Inflammatory macrophage treated with lipopolysaccharide for 1 hour (primary cell): ENCODE measurements around the gene UPF3A.
"Not testable (repeated sequence)": the region's sequence is repeated elsewhere in the genome, so short reads cannot be mapped to it uniquely, and the experiment has no call there.

Experiments used
- DNase-seq, 2 donors: peaks; one replicate each; pipeline ENCODE4 v3.0.0-alpha.2; 2020 to 2022

UPF3A gene, protein sequence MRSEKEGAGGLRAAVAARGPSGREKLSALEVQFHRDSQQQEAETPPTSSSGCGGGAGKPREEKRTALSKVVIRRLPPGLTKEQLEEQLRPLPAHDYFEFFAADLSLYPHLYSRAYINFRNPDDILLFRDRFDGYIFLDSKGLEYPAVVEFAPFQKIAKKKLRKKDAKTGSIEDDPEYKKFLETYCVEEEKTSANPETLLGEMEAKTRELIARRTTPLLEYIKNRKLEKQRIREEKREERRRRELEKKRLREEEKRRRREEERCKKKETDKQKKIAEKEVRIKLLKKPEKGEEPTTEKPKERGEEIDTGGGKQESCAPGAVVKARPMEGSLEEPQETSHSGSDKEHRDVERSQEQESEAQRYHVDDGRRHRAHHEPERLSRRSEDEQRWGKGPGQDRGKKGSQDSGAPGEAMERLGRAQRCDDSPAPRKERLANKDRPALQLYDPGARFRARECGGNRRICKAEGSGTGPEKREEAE

DNA sequence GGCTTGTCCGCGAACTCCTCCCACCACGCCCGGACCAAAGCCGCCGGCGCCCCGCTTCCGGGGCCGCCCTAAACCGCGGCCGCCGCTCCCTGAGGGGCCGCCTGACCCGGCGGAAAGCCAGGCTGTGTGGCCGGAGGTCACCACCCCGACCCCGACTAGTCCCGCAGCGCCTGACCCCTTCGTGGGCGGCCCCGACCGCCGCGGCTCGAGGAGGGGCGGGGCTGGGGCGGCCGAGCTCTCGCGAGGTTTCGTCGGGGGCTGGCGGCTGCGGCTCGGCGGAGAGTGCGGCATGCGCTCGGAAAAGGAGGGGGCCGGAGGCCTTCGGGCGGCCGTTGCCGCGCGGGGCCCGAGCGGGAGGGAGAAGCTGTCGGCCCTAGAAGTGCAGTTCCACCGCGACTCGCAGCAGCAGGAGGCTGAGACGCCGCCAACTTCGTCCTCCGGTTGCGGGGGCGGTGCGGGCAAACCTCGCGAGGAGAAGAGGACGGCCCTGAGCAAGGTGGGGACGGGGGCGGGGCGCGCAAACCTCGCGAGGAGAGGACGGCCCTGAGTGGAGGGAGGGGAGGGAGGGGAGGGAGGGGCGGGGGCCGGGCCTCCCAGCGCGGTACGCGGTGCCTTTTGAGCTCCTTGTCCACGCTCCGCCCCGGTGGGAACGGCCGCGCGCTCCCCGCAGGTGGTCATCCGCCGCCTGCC lies at the start of gene UPF3A:
UPF3A (plus strand) TSS at position 251 of the 690 bp plus-strand sequence; CDS start at position 290, 39 bp downstream.
- peak; percentile 90 to 92 for DNase-seq

DNA sequence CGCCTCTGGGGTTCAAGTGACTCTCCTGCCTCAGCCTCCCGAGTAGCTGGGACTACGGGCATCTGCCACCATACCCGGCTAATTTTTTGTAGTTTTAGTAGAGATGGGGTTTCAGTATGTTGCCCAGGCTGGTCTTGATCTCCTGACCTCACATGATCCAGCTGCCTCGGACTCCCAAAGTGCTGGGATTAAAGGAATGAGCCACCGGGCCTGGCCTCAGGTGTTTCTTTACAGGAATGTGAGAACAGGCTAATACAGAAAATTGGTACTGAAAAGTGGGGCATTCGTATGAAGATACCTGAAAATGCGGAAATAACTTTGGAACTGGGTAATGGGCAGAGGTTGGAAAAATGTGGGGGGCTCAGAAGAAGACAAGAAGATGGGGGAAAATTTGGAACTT lies 49.5 kb upstream of the UPF3A start:
- no peak for DNase-seq

DNA sequence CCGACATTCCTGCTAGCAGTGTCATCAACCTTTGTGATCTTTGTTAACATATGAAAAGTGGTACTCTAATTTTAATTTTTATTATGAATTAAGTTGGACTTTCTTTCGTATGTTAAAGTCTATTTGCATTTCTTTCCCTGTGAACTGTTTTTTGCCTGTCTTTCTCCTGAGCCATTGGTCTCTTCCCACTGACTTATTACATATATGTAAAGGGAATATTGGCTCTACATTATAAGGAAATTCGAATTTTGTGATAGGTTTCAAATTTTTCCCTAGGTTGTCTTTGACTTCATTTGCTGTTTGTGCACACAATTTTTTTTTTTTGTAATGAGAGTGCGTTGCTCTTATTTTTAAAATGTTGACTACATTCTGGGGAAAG lies 47.1 kb upstream of the UPF3A start:
- no peak for DNase-seq

DNA sequence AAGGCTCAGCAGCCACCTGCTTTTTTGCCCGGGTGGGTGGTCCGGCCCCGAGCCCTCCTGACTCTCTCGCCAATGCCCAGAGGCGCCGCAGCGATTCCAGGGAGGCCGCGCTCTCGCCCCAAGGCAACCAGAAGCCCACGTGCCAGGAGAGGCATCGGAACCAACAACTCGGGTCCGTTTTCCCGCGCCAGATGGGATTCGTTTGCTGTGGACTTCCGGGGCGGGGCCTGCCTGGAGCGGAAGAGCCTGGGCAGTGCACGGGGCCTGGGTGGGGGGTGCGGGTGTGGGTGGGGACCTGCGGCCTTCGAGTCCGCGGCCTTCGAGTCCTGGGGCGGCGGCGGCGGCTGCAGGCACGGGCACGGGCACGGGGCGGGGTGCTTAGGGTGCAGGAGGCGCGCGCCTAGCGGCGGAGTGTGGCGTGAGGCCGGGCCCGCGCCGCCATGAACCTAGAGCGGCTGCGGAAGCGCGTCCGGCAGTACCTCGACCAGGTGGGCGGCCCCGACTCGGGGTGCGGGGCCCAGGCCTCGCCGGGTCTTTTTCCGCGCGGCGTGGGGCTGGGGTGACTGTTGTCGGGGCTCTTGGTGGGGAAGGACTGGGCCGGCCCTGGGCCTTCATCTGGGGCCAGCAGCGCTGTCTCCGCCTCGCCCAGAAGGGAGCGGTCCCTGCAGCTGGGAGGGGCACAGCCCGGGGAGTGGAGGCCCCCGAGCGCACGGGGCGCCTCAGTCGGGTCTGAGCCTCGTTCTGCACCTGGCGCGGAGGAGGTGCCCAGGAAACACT lies 46.6 kb upstream of the UPF3A start, which contains the start of gene CDC16:
CDC16 (plus strand) TSS at position 253 of the 777 bp plus-strand sequence; CDS start at position 441, 188 bp downstream.
- DNase-seq: peak; percentile 87 to 91

DNA sequence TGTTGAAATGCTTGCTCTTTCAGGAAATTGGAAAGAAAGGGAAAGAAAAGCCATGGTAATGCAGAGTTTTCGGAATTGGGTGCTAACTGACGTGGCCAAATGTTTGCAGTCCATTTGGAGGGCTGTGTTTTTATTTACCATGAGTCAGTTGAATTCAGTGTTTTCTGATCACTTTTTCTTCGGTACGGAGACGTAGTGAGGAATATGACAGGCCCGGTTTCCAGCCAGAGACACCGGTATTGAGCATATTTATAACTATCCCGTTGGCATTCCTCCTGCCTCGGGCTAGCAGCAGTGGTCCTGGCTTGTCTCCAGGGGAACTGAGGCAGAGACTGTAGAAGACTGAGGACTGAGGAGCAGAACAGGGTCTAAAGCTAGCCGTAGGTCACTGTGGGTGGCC lies 45.7 kb upstream of the UPF3A start:
- no peak for DNase-seq

DNA sequence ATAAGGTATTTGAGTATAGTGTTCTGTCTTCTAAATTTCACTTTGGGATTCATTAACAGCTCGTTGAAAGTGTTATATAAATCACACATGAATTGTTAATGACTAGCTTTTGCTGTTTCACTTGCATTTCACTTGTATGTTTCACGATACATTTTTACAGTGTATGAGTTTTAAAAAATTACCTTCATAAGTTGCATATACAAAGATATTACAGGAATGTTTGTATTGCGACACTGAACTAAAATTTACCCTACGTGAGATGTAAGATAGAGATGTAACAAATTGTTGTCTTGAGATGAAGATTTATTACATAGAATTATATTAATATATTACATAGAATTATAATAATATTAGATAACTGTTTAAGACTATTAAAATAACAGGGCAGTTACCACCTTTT lies 45.2 kb upstream of the UPF3A start:
- DNase-seq: no peak

DNA sequence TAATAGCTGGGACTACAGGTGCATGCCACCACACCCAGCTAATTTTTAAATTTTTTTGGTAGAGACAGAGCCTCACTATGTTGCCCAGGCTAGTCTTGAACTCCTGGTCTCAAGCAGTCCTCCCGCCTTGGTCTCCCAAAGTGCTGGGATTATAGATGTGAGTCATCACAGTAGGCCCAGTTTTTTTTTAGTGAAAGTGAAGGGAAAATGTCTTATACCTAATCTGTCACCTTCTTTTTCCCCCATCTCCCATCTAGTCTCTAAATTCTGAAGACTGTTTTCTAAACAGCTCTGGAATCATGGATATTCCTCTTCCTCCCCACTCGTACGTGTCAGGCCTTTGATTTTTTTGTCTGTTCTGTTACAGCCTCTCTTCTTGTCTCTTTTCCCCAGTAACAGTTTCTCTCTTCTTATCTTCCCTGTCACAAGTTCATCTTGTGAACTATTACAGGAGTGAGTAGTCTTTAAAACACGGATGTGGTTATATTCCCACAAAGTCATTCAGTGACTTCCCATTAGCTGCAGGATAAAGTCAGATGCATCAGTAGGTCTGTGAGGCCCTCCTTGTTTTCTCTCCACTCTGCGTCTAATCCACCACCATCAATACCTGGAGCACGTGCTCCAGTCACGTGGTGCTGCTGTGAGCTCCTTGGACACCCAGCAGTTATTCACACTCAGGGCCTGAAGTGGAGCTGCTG lies 43.8 kb upstream of the UPF3A start:
- DNase-seq: no peak

DNA sequence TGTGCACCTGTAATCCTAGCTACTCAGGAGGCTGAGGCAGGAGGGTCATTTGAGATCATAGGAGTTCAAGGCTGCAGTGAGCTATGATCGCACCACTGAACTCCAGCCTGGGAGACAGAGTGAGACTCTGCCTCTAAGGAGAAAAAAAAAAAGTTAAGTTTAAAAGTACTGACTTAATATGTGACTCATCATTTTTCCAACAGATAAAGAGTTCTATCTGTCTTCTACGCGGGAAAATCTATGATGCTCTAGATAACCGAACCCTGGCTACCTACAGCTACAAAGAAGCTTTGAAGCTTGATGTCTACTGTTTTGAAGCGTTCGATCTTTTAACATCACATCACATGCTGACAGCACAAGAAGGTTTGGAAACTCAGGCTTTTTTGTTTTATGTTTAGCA lies 39.5 kb upstream of the UPF3A start:
- no peak for DNase-seq

DNA sequence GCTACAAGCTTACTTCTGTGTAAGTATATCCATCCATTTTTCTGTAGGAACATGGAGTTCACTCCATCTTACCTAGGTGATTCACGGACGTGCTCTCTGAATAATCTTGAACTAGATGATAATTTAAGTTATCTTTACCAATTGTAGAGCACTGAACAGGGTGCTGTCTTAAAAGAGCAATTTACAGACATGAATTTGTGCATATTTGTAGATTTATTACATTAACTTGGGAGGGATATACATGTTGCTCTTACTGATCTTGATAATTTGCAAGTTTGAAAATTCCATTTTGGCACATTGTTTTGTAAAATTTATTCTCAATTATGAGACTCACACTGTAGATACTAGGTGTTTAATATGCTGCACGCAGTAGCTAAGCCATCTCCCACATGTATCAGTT lies 37.4 kb upstream of the UPF3A start:
- DNase-seq: no peak

DNA sequence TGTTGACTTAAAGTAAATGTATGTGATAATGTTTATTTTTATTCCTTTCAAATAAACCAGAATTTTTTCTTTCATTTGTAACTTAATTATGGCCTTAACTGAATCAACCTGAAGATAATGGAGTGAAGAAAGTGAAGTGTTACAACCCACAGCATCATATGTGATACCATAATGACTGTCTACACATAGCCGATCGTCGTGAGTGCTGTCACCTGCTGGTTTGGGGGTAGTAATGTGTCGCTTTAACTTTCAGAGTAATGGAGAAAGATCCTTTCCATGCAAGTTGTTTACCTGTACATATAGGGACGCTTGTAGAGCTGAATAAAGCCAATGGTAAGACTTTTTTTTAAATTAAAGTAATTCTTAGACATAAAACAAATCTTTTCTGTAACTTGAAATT lies 36.8 kb upstream of the UPF3A start:
- DNase-seq: no peak

DNA sequence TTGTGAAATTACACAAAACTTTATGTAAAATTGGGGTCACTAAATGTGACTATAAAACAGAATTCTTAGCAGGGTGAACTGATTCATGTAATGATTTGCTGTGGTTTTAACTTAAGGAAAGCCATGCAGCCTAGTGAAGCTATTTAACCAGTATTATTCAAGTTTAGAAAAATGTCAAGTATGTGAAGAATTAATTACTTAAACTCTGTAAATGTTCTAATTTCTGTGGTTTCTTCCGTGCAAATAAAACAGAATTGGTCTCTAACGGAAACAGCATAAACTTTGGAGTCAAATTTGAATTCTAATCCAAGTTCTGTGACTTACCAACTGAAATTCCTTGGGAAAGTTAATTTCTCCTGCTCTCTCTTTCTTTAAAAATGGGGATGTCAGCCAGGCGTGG lies 33.4 kb upstream of the UPF3A start:
- DNase-seq: no peak

DNA sequence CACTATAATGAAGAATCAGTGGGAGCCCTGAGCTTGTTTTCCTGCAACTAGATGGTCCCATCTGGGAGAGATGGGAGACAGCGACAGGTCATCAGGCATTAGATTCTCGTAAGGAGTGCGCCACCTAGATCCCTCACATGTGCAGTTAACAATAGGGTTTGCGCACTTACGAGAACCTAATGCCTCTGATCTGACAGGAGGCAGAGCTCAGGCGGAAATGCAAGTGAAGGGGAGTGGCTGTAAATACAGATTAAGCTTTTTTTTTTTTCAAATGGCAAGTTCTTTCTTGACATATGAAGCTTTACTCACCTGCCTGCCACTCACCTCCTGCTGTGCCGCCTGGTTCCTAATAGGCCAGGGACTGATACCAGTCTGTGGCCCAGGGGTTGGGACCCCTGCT lies 32.3 kb upstream of the UPF3A start:
- DNase-seq: no peak

DNA sequence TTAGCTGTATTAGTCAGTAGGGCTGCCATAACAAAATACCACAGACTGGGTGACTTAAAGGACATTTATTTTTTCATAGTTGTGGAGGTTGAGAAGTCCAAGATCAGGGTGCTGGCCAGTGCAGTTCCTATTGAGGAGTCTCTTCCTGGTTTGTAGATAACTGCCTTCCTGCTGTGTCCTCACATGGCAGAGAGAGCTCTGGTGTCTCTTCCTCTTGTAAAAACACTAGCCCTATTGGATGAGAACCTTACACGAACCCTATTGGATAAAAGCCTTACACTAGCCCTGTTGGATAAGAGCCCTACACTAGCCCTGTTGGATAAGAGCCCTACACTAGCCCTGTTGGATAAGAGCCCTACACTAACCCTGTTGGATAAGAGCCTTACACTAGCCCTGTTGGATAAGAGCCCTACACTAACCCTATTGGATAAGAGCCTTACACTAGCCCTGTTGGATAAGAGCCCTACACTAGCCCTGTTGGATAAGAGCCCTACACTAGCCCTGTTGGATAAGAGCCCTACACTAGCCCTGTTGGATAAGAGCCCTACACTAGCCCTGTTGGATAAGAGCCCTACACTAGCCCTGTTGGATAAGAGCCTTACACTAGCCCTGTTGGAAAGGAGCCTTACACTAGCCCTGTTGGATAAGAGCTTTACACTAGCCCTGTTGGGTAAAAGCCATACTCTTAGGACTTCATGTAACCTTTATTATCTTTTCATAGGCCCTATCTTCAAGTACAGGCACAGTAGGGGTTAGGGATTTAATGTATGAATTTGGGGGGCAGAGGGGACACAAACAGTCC lies 29.6 kb upstream of the UPF3A start:
- DNase-seq: not testable (repeated sequence)

DNA sequence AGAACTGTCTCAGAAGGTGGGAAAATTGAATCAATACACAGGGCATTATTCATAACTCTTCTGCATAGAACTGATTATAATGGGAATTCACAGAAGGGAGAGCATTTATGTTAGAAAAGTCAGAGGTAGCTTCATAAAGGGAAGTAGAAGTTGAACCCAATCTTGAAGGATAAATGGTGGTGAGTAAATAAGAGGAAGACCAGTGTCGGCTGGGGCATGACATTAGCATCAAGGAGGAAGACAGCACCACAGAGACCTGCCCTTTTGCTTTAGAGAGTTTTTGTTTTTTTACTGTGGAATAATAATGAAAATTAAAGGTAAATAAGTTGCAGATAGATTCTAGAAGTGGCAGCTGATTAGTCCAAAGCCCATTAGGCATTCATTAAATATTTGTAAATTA lies 24.9 kb upstream of the UPF3A start:
- peak; percentile 8 to 30 for DNase-seq

DNA sequence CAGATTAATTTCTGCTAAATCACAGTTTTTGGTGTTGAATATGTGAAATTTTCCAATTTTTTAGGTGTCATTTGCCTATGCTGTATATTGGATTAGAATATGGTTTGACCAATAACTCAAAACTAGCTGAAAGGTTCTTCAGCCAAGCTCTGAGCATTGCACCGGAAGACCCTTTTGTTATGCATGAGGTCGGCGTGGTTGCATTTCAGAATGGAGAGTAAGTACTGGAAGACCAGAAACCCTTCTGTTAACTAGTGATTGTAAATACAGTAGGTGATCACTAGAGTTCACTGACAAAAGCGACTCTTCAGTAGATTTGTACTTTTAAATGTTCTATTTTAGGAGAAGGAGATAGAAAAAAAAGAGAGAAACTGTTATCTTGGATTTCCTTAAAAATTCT lies 24.4 kb upstream of the UPF3A start:
- DNase-seq: no peak

DNA sequence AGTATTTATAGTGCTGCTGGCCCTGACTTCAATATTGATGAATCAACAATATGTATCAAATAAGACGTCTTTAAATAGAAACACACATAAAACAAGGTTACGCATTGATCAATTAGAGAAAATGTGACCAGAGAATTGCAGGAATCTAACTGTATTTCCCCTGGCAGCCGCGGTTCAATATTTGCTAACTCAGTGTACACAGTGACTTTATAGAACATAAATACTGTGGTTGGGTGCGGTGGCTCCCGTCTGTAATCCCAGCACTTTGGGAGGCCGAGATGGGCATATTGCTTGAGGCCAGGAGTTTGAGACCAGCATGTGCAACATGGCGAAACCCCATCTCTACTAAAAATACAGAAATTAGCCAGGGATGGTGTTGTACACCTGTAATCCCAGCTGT lies 22.8 kb upstream of the UPF3A start:
- DNase-seq: no peak

DNA sequence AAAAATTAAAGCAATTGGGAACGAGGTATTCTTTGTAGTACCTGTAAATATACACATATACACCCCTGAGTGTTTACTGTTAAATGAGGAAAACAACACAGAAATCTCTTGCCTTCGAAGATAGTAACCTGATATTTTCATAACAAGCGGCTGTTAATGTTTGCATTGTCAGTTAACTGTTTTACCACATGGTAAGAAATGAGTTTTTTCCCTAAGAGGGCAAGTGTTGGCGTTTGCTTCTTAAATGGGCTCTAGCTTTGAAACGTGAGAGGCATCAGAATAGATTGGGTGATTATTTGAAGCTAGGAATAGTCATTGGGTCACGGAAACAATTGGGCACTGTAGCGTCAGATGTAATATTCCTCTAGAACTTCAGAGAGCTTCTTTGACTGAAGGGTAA lies 22.0 kb upstream of the UPF3A start:
- DNase-seq: no peak

DNA sequence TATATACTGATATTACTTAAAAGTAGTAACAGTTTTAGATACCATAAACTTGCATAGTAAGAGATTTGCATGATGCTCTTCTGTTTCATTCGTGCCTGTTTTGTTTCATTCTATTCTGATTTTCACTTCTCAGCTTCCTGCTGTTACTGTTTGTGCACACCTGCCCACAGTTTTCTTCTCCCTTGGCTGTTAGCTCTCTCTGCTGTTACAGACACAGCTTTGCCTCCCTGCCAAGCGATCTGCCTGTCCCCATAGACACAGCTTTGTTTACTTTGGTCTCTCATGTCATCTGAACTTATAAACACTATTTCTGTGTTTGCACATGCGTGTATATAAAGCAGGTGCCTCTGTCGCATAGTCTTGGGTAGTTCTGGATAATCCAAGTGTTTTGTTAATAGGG lies 21.4 kb upstream of the UPF3A start:
- no peak for DNase-seq

DNA sequence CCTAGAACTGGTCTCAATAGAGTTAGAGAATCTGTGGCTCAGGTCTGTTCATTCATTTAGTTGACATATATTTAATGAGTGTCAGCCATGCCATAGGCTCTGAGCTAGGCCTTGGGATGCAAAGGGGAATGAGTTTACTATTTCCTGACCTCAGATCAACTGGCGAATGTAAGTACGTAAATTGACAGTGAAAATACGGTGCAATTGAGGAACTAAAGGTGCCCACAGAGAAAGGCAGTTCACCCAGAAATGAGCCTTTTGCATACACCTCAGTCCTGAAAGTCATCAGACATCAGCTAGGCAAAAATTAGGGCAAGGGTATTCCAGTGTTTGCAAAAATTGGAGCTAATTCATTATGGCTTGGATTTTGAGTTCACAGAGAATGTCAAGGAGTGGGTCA lies 20.6 kb upstream of the UPF3A start:
- DNase-seq: no peak

DNA sequence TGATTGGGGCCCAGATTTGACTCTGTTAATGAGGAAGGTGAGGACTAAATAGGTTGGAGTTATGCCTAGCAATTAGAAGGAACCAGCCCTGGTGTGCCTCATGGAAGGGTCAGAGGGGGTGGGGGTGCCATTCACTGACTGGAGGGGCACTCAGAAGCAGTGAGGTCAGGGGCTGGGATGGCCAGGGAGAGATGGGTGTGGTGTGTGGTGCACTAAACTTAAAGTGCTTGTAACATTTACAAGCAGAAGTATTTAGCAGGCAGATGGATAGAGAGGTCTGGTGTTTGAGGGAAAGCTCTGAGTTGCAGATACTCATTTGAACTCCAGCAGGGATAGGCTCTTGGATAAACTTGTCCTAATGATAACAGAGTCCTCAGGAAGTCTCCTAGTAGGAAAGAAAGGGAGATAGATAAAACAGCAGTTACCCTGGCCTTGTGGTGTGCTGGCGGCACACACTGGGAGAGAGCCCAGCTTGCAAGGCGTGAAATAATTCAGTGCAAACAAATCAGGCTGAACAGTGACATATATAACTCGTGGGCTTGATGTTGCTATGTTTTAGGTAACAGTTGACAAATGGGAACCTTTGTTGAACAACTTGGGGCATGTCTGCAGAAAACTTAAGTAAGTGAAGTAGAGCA lies 20.0 kb upstream of the UPF3A start:
- DNase-seq: no peak

DNA sequence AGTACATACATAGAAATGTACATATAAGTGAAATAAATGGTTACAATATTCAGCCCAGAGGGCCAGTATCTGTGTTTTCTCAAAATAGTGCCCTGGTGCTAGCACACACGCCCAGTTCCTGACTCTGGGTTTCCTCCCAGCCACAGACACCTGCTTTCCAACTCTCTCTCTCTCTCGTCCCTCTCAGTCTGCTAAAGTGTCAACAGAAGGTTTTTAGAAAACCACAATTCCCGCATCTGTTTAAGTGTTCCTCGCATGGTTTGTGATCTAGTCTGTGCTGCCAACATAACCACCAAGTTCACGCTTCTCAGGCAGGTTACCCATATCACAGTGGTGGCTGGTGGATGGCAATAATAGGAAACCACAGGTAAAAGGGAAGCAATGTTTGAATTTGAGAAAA lies 17.8 kb upstream of the UPF3A start:
- DNase-seq: no peak
